GM12878 (cell line): ENCODE results near the gene ST7. TPM values are rescaled to one million over a fixed set of nuclear protein-coding genes. Genes with fewer than 3 reads are reported as not detected.

Experiments used
- ATF2 ChIP-seq: IDR thresholded peaks from 2 replicates; pipeline ENCODE4 v1.6.1; 2012; ENCODE audit warnings: low read length, inconsistent platforms
- CBX3 ChIP-seq: fragments of 200-600 bp; sonication (generic); IDR thresholded peaks from 2 replicates; pipeline ENCODE4 v1.6.1; 2016; ENCODE audit warnings: low read depth, borderline replicate concordance
- CHD4 ChIP-seq: fragments of 200-600 bp; sonication (generic); IDR thresholded peaks from 2 replicates; pipeline ENCODE4 v1.6.1; 2016; ENCODE audit warnings: mild to moderate bottlenecking
- DPF2 ChIP-seq: fragments of 450-650 bp; IDR thresholded peaks from 2 replicates; pipeline ENCODE4 v1.6.1; 2017; ENCODE audit warnings: mild to moderate bottlenecking
- E2F8 ChIP-seq: fragments of 450-650 bp; IDR thresholded peaks from 2 replicates; pipeline ENCODE4 v1.6.1; 2018; ENCODE audit warnings: mild to moderate bottlenecking, low read depth, moderate library complexity; ENCODE audit not compliant: partially characterized antibody
- FOS ChIP-seq: IDR thresholded peaks from 3 replicates; pipeline ENCODE4 v1.6.1; 2011; ENCODE audit warnings: borderline replicate concordance; ENCODE audit not compliant: insufficient read length; ENCODE audit errors: extremely low read depth
- FOXM1 ChIP-seq: IDR thresholded peaks from 2 replicates; pipeline ENCODE4 v1.6.1; 2012; ENCODE audit warnings: low read depth, mild to moderate bottlenecking, inconsistent platforms, low read length, moderate library complexity
- IKZF2 ChIP-seq, 2 experiments: fragments of 450-650 bp; IDR thresholded peaks; 2 replicates each; pipeline ENCODE4 v1.6.1; 2017; ENCODE audit warnings: mild to moderate bottlenecking in 2 of 2, moderate library complexity in 2 of 2
- MEF2A ChIP-seq: IDR thresholded peaks from 2 replicates; pipeline ENCODE4 v1.6.1; 2011; ENCODE audit warnings: low read depth, mild to moderate bottlenecking, low read length, moderate library complexity; ENCODE audit not compliant: insufficient read depth
- MTA3 ChIP-seq: IDR thresholded peaks from 2 replicates; pipeline ENCODE4 v1.6.1; 2012; ENCODE audit warnings: low read length, inconsistent platforms, borderline replicate concordance
- NFYB ChIP-seq: IDR thresholded peaks from 2 replicates; pipeline ENCODE4 v1.6.1; 2011; ENCODE audit warnings: low read depth, mild to moderate bottlenecking, low read length, improper control_type of control experiment, moderate library complexity; ENCODE audit not compliant: insufficient read depth
- NR2C1 ChIP-seq: fragments of 450-650 bp; IDR thresholded peaks from 2 replicates; pipeline ENCODE4 v1.6.1; 2017; ENCODE audit warnings: antibody characterized with exemption, mild to moderate bottlenecking, moderate library complexity
- NR2F1 ChIP-seq: fragments of 450-650 bp; conservative IDR thresholded peaks from 2 replicates; pipeline ENCODE4 v1.6.1; 2017; ENCODE audit warnings: mild to moderate bottlenecking
- RAD21 ChIP-seq: IDR thresholded peaks from 2 replicates; pipeline ENCODE4 v1.6.1; 2011; ENCODE audit warnings: mild to moderate bottlenecking, low read depth, low read length, moderate library complexity; ENCODE audit not compliant: insufficient read depth
- RFX5 ChIP-seq: IDR thresholded peaks from 2 replicates; pipeline ENCODE4 v1.6.1; 2011; ENCODE audit warnings: low read depth, low read length, improper control_type of control experiment
- SMC3 ChIP-seq: IDR thresholded peaks from 2 replicates; pipeline ENCODE4 v1.6.1; 2011; ENCODE audit warnings: low read length, improper control_type of control experiment, borderline replicate concordance
- TARDBP ChIP-seq: IDR thresholded peaks from 2 replicates; pipeline ENCODE4 v1.6.1; 2016; ENCODE audit warnings: borderline replicate concordance
- TCF3 ChIP-seq: IDR thresholded peaks from 2 replicates; pipeline ENCODE4 v1.6.1; 2012; ENCODE audit warnings: low read depth, mild to moderate bottlenecking, low read length, borderline replicate concordance; ENCODE audit not compliant: insufficient read depth
- ZSCAN29 ChIP-seq: fragments of 450-650 bp; IDR thresholded peaks from 2 replicates; pipeline ENCODE4 v1.6.1; 2017; ENCODE audit warnings: mild to moderate bottlenecking, moderate library complexity
- polyA plus RNA-seq, 11 experiments: library from polyadenylated mRNA; depleted of rRNA in 4 of 11; unstranded in 6 of 11; stranded (reverse) in 5 of 11; fragments of >200 nt; fragmentation: Nextera tagmentation in 4 of 11; fragmentation: Illumina TruSeq in 1 of 11; extraction: Ambion mirVana in 4 of 11; extraction: Trizol in 1 of 11; gene quantifications; 1 replicate in 1 of 11; 2 replicates in 10 of 11; pipeline versions ENCODE4 v1.2.1 to v1.2.3, GENCODE V29; 2011 to 2016; ENCODE audit warnings: inconsistent platforms in 2 of 11, missing spikeins in 2 of 11, low read depth in 1 of 11
- total RNA-seq, 4 experiments: library from RNA; depleted of rRNA in 3 of 4; stranded (reverse); fragments of >200 nt in 3 of 4; fragmentation: Illumina TruSeq in 1 of 4; extraction: Trizol in 1 of 4; gene quantifications; 2 replicates each; pipeline versions ENCODE4 v1.2.1 to v1.2.3, GENCODE V29; 2013 to 2021
- TF ChIP-seq, protein P1 (sequence below): IDR thresholded peaks from 2 replicates; pipeline ENCODE4 v1.6.1; 2012; ENCODE audit warnings: low read depth, low read length, improper control_type of control experiment
- TF ChIP-seq, protein P2 (sequence below): fragments of 450-650 bp; IDR thresholded peaks from 2 replicates; pipeline ENCODE4 v1.6.1; 2017; ENCODE audit warnings: borderline replicate concordance
- TF ChIP-seq, protein P3 (sequence below): IDR thresholded peaks from 2 replicates; pipeline ENCODE4 v1.6.1; 2012; ENCODE audit warnings: low read depth, low read length, improper control_type of control experiment

ST7 gene
- total and polyA plus RNA-seq, 10 of the 15 experiments (the other 5 are each of a cell fraction or from before 2014, with no cell fraction given) = 27.7 to 76.4 (median 53.6) TPM

DNA sequence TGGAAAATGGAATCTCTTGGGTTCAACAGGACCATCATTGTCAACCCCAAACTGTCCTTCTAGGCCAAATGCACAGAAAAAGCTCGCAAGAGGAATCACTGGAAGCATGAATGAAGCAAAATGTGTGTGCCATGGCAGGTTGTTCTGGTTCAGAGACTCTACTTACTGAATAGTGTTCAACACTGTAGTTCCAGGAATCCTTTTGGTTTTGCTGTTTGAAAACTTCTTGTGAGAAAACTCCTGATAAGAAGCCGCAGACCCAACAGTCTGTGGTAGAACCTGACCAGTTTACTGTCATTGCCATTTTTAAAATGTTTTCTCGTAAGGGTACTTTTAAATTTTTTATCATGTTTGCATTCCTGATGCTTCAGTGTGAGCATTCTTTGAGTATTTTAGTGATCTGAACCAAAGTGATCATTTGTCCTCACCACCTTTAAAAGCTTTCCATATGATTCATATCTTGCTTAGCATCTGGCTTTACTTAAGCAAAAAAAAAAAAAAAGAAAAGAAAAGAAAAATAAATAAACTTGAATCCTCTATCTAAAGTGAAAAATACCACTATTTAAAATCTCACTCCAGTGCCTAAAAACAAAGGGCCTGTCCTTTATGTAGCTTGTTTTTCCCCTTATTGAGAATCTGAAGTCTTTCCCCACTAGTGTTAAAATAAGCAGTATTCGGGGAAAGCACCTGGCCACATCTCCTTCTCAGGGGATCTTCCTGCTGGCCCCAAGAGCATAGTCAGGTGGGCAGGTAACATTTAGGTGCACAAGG is 277.2 kb downstream of the ST7 start (continued):
- TF ChIP-seq TCF3 = no peak
- TF ChIP-seq, protein P1, sequence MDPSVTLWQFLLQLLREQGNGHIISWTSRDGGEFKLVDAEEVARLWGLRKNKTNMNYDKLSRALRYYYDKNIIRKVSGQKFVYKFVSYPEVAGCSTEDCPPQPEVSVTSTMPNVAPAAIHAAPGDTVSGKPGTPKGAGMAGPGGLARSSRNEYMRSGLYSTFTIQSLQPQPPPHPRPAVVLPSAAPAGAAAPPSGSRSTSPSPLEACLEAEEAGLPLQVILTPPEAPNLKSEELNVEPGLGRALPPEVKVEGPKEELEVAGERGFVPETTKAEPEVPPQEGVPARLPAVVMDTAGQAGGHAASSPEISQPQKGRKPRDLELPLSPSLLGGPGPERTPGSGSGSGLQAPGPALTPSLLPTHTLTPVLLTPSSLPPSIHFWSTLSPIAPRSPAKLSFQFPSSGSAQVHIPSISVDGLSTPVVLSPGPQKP = no peak
- no peak for TF ChIP-seq RFX5
- peak; percentile 19; the same call in 1 of the 2 replicates for TF ChIP-seq SMC3
- no peak for TF ChIP-seq NFYB
- no peak for TF ChIP-seq NR2C1
- TF ChIP-seq E2F8 = no peak
- TF ChIP-seq ZSCAN29 = no peak
- 0 out of 2 replicates have a peak, but pooled peaks have one; percentile 30 for TF ChIP-seq MEF2A
- TF ChIP-seq CBX3 = no peak
- TF ChIP-seq, protein P2, sequence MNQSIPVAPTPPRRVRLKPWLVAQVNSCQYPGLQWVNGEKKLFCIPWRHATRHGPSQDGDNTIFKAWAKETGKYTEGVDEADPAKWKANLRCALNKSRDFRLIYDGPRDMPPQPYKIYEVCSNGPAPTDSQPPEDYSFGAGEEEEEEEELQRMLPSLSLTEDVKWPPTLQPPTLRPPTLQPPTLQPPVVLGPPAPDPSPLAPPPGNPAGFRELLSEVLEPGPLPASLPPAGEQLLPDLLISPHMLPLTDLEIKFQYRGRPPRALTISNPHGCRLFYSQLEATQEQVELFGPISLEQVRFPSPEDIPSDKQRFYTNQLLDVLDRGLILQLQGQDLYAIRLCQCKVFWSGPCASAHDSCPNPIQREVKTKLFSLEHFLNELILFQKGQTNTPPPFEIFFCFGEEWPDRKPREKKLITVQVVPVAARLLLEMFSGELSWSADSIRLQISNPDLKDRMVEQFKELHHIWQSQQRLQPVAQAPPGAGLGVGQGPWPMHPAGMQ = no peak
- TF ChIP-seq ATF2 = peak; percentile 77; the same call in 1 of the 2 replicates
- TF ChIP-seq, protein P3, sequence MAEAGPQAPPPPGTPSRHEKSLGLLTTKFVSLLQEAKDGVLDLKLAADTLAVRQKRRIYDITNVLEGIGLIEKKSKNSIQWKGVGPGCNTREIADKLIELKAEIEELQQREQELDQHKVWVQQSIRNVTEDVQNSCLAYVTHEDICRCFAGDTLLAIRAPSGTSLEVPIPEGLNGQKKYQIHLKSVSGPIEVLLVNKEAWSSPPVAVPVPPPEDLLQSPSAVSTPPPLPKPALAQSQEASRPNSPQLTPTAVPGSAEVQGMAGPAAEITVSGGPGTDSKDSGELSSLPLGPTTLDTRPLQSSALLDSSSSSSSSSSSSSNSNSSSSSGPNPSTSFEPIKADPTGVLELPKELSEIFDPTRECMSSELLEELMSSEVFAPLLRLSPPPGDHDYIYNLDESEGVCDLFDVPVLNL = no peak
- no peak for TF ChIP-seq RAD21
- peak; percentile 56 to 71; a peak in 2 of 4 replicates for TF ChIP-seq IKZF2 (IDR thresholded peaks at IDR 0.05)
- no peak for TF ChIP-seq DPF2
- TF ChIP-seq CHD4 = no peak
- TF ChIP-seq NR2F1 = no peak
- TF ChIP-seq TARDBP = no peak
- TF ChIP-seq FOS = no peak
- TF ChIP-seq MTA3 = peak; percentile 78
- TF ChIP-seq FOXM1 = peak; percentile 80; the same call in 1 of the 2 replicates
